Upper lobe of left lung (tissue), 4 donors: ENCODE measurements around the gene MTIF2.

Experiments
- CTCF ChIP-seq, 6 experiments: fragments of 450-650 bp in 4 of 6; fragments of 200-600 bp in 2 of 6; sonication (generic) in 2 of 6; IDR thresholded peaks; one replicate each; pipeline ENCODE4 v1.5.1; 2016 to 2019; ENCODE audit warnings: antibody characterized with exemption in 6 of 6
- EP300 ChIP-seq, 4 donors: sonication (generic); formaldehyde crosslinking; IDR thresholded peaks; one replicate each; pipeline ENCODE4 v1.5.1; 2017; ENCODE audit warnings: antibody characterized with exemption in 4 of 4, control low read depth in 2 of 4
- POLR2A ChIP-seq, 4 donors: fragments of 450-650 bp; IDR thresholded peaks; one replicate each; pipeline ENCODE4 v1.5.1; 2016 to 2017; ENCODE audit warnings: antibody characterized with exemption in 4 of 4, mild to moderate bottlenecking in 2 of 4

GRCh38 chr2:55233658-55233940 lies 35.4 kb downstream of the MTIF2 start:
- TF ChIP-seq EP300 (IDR thresholded peaks at IDR 0.05) (no peak), CTCF (IDR thresholded peaks at IDR 0.05) (no peak), POLR2A (IDR thresholded peaks at IDR 0.05) (no peak)
